ENCODE results near the gene SYVN1. TPM values are rescaled to one million over a fixed set of nuclear protein-coding genes. Genes with fewer than 3 reads are reported as not detected.

Gene SYVN1
- total RNA-seq, 2 donors from 2014 or later = 30.4 to 39.5 TPM

DNA sequence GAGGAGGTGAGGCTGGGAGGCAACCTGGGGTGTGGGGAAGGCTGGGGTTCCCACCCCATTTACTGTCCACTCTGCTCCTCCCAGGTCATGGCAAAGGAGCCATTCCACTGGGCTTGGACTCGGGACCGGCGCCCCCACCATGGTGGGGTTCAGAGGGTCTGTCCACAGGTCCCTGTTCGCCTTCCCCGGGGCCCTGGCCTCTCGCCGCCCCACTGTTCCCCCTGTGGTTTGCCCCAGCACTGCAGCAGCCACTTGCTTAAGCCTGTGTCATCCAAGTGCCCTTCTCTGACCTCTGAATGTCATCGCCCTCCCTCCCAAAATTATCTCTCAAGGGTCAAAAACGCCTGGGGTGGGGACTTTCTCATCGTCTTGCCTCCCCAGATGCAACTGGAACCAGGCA is 38.3 kb upstream of the SYVN1 start:
- no peaks in the 10 kb centered on the region for H3K36me3 ChIP-seq (ENCODE audit: control insufficient read depth, insufficient read depth, low read length)
- Mint-ChIP-seq H3K27ac (no peak overlapping the region), H3K9me3 (no peaks in the 10 kb centered on the region), H3K4me3 (no peak overlapping the region), H3K4me1 (peaks cover 12% of the 10 kb centered on the region), H3K27me3 (ENCODE audit: insufficient read depth) (no peaks in the 10 kb centered on the region), H3K36me3 (ENCODE audit: low read depth) (no peaks in the 10 kb centered on the region)
- DNase-seq = peak; percentile 51
- H3K27me3 ChIP-seq (ENCODE audit: control insufficient read depth, insufficient read depth, low read length, poor library complexity, severe bottlenecking) = no peaks in the 10 kb centered on the region
- no peak overlapping the region for H3K9ac ChIP-seq (ENCODE audit: extremely low read depth, low read length, poor library complexity, severe bottlenecking)
- H3K4me3 ChIP-seq (ENCODE audit: low read length) = no peak overlapping the region
- TF ChIP-seq, protein P1, sequence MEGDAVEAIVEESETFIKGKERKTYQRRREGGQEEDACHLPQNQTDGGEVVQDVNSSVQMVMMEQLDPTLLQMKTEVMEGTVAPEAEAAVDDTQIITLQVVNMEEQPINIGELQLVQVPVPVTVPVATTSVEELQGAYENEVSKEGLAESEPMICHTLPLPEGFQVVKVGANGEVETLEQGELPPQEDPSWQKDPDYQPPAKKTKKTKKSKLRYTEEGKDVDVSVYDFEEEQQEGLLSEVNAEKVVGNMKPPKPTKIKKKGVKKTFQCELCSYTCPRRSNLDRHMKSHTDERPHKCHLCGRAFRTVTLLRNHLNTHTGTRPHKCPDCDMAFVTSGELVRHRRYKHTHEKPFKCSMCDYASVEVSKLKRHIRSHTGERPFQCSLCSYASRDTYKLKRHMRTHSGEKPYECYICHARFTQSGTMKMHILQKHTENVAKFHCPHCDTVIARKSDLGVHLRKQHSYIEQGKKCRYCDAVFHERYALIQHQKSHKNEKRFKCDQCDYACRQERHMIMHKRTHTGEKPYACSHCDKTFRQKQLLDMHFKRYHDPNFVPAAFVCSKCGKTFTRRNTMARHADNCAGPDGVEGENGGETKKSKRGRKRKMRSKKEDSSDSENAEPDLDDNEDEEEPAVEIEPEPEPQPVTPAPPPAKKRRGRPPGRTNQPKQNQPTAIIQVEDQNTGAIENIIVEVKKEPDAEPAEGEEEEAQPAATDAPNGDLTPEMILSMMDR (conservative IDR thresholded peaks at IDR 0.05) = peak; percentile 35
- H3K27ac ChIP-seq (ENCODE audit: low read depth, low read length) = no peak overlapping the region
- no peaks in the 10 kb centered on the region for H3K4me1 ChIP-seq (ENCODE audit: control insufficient read depth, insufficient read depth, low read length)
- no peaks in the 10 kb centered on the region for H3K9me3 ChIP-seq (ENCODE audit: control insufficient read depth, low read length)
- WGBS, 2 experiments (ENCODE audit: insufficient coverage in 1 of 2, insufficient read length in 1 of 2) = 87 to 100% methylated on average over 2 to 10 of the region's 10 CpGs

DNA sequence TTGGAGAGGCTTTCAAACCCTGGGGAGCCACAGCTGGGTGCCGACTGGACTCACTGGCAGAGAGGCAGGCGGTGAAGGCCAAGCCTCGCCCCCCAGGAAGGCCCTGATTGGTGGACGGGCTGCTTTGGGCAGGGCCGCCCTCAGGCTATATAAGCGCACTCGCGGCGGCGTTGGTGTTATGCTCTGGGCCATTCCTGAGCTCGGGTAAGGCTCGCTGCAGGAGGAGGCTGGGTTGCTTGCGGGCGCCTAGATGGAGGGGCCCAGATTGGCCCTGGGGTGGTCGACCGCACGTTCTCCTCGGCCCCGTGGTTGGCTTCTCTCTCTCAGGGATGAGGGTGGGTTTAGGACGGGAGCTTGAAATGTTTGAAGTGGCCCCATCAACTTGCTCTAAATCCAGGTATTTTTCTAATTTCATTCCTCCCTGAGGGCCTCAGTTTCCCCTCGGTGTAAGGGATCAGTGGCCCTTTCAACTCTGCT is 35.8 kb upstream of the SYVN1 start, which contains the start of gene SPDYC:
SPDYC (plus strand) TSS at position 176 of the 477 bp plus-strand sequence. CDS start 1,125 bp downstream, outside the sequence.
- Histone ChIP-seq H3K4me3 (ENCODE audit: low read length) (no peak within 1 kb of the TSS), H3K9ac (ENCODE audit: extremely low read depth, low read length, poor library complexity, severe bottlenecking) (no peak within 1 kb of the TSS), H3K9me3 (ENCODE audit: control insufficient read depth, low read length) (no peaks in the 10 kb centered on the region), H3K27ac (ENCODE audit: low read depth, low read length) (peak within 1 kb of the TSS; percentile 38), H3K4me1 (ENCODE audit: control insufficient read depth, insufficient read depth, low read length) (no peaks in the 10 kb centered on the region), H3K36me3 (ENCODE audit: control insufficient read depth, insufficient read depth, low read length) (no peaks in the 10 kb centered on the region), H3K27me3 (ENCODE audit: control insufficient read depth, insufficient read depth, low read length, poor library complexity, severe bottlenecking) (no peaks in the 10 kb centered on the region)
- Mint-ChIP-seq H3K27ac (peak within 1 kb of the TSS; percentile 52), H3K9me3 (no peaks in the 10 kb centered on the region), H3K4me1 (peaks cover 12% of the 10 kb centered on the region), H3K4me3 (no peak within 1 kb of the TSS), H3K36me3 (ENCODE audit: low read depth) (no peaks in the 10 kb centered on the region), H3K27me3 (ENCODE audit: insufficient read depth) (no peaks in the 10 kb centered on the region)
- WGBS, 2 experiments (ENCODE audit: insufficient coverage in 1 of 2, insufficient read length in 1 of 2) = 72 to 88% methylated on average over 10 to 21 of the region's 21 CpGs
- TF ChIP-seq, protein P1 (conservative IDR thresholded peaks at IDR 0.05) = no peak
- DNase-seq = peak; percentile 85

DNA sequence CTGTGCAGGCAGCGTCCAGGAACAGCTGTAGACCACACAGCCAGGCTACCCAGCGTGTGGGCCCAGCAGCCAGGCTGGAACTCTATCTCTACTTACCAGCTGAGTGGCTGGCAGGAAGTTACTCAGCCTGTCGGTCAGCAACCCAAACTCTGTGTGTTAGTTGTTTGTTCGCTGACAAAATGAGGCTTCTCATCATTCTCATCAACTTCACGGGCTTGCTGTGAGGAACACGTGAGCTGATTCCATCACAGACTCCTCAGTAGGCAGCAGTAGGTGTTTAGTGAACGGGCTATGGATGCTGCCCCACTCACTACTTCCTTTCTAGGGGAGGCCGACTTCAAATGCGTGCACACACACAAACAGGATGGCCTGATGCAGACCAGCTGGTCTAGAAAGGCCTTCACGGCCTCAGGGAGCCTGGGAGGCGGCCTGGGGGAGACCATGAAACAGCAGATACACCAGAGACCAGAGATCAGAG is 34.9 kb upstream of the SYVN1 start:
- no peaks in the 10 kb centered on the region for H3K9me3 ChIP-seq (ENCODE audit: control insufficient read depth, low read length)
- no peak overlapping the region for H3K4me3 ChIP-seq (ENCODE audit: low read length)
- H3K36me3 ChIP-seq (ENCODE audit: control insufficient read depth, insufficient read depth, low read length) = no peaks in the 10 kb centered on the region
- H3K27ac ChIP-seq (ENCODE audit: low read depth, low read length) = peak overlapping the region; percentile 38
- Mint-ChIP-seq H3K36me3 (ENCODE audit: low read depth) (no peaks in the 10 kb centered on the region), H3K4me3 (no peak overlapping the region), H3K4me1 (peaks cover 8% of the 10 kb centered on the region), H3K9me3 (no peaks in the 10 kb centered on the region), H3K27ac (peak overlapping the region; percentile 52), H3K27me3 (ENCODE audit: insufficient read depth) (no peaks in the 10 kb centered on the region)
- DNase-seq = peak; percentile 47
- WGBS, 2 experiments (ENCODE audit: insufficient coverage in 1 of 2, insufficient read length in 1 of 2) = 89% methylated on average over 6 to 11 of the region's 11 CpGs
- H3K9ac ChIP-seq (ENCODE audit: extremely low read depth, low read length, poor library complexity, severe bottlenecking) = no peak overlapping the region
- no peaks in the 10 kb centered on the region for H3K4me1 ChIP-seq (ENCODE audit: control insufficient read depth, insufficient read depth, low read length)
- no peaks in the 10 kb centered on the region for H3K27me3 ChIP-seq (ENCODE audit: control insufficient read depth, insufficient read depth, low read length, poor library complexity, severe bottlenecking)
- TF ChIP-seq, protein P1 (conservative IDR thresholded peaks at IDR 0.05) = no peak
